Activated CD8-positive, alpha-beta T cell treated with anti-CD3 and anti-CD28 coated beads for 36 hours (primary cell): ENCODE measurements around the gene RPS10. TPM values are rescaled to one million over a fixed set of nuclear protein-coding genes. Genes with fewer than 3 reads are reported as not detected.

Experiments used
- ATAC-seq: fragments of 200-7000 bp; cut with Tn5 transposase; one replicate; pipeline ENCODE4 v1.10.0; 2021; ENCODE audit warnings: mild to moderate bottlenecking, moderate library complexity
- CTCF ChIA-PET: fragments of 350-600 bp; sonication (Branson Sonifier 250); formaldehyde crosslinking; loops from one replicate; lab custom pipeline; 2021; ENCODE audit warnings: antibody characterized with exemption; lab: Charles Lee
- POLR2A ChIA-PET: fragments of 350-600 bp; sonication (Branson Sonifier 250); formaldehyde crosslinking; loops from one replicate; lab custom pipeline; 2021; ENCODE audit warnings: antibody characterized with exemption; lab: Charles Lee
- DNase-seq: peaks from one replicate; pipeline ENCODE4 v3.0.0-alpha.2; 2020
- H3K27ac Mint-ChIP-seq: one replicate; pipeline ENCODE4 v1.8.0; 2021; ENCODE audit warnings: mild to moderate bottlenecking, mixed read lengths
- H3K27me3 Mint-ChIP-seq: one replicate; pipeline ENCODE4 v1.8.0; 2021; ENCODE audit warnings: mixed read lengths
- H3K36me3 Mint-ChIP-seq: one replicate; pipeline ENCODE4 v1.8.0; 2021; ENCODE audit warnings: low read depth, mixed read lengths
- H3K4me1 Mint-ChIP-seq: one replicate; pipeline ENCODE4 v1.8.0; 2021; ENCODE audit warnings: low read depth, mixed read lengths
- H3K4me3 Mint-ChIP-seq: one replicate; pipeline ENCODE4 v1.8.0; 2021; ENCODE audit warnings: mild to moderate bottlenecking, moderate library complexity, mixed read lengths
- H3K9me3 Mint-ChIP-seq: one replicate; pipeline ENCODE4 v1.8.0; 2021; ENCODE audit warnings: mixed read lengths
- intact Hi-C: fragments of 100-400 bp; cut with micrococcal nuclease; formaldehyde crosslinking; loops from one replicate; pipeline ENCODE4 v1.10.0; 2022
- total RNA-seq, 2 experiments: library from RNA; stranded (reverse); gene quantifications; one replicate each; pipeline ENCODE4 v1.2.3, GENCODE V29; 2021
- TF ChIP-seq, protein P1 (sequence below): fragments of 200-600 bp; IDR thresholded peaks from one replicate; pipeline ENCODE4 v1.8.0; 2022; ENCODE audit warnings: antibody characterized with exemption, mild to moderate bottlenecking

The RPS10 gene
- total RNA-seq, 2 experiments from 2014 or later: 2,208 to 2,269 TPM

DNA sequence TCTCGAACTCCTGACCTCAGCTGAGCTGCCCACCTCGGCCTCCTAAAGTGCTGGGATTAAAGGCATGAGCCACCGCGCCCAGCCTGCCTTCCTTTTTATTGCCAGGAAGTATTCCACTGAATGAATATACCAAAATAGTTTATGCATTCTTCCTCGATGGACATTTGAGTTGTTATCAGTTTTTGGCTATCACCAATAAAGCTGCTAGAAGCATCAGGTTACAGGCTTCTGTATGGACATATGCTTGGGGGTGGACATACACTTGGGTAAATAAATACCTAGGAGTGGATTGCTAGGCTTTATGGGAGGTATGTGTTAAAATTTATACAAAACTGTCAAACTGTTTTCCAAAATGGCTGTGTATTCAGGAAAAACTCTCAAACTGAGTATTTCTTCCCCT lies 10.0 kb upstream of the RPS10 start:
- ChIA-PET POLR2A (interaction anchor here (1.8 kb wide), 1 partner anchor 20 kb away, joined by 6 read pairs; no protein-coding TSS in a partner anchor), CTCF (no interaction called here)
- Mint-ChIP-seq H3K36me3 (no peaks in the 10 kb centered on the region), H3K9me3 (no peaks in the 10 kb centered on the region), H3K4me3 (no peak overlapping the region), H3K4me1 (no peaks in the 10 kb centered on the region), H3K27me3 (no peaks in the 10 kb centered on the region), H3K27ac (no peak overlapping the region)
- TF ChIP-seq, protein P1, sequence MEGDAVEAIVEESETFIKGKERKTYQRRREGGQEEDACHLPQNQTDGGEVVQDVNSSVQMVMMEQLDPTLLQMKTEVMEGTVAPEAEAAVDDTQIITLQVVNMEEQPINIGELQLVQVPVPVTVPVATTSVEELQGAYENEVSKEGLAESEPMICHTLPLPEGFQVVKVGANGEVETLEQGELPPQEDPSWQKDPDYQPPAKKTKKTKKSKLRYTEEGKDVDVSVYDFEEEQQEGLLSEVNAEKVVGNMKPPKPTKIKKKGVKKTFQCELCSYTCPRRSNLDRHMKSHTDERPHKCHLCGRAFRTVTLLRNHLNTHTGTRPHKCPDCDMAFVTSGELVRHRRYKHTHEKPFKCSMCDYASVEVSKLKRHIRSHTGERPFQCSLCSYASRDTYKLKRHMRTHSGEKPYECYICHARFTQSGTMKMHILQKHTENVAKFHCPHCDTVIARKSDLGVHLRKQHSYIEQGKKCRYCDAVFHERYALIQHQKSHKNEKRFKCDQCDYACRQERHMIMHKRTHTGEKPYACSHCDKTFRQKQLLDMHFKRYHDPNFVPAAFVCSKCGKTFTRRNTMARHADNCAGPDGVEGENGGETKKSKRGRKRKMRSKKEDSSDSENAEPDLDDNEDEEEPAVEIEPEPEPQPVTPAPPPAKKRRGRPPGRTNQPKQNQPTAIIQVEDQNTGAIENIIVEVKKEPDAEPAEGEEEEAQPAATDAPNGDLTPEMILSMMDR: no peak
- intact Hi-C loops: no loop called here
- no peak for ATAC-seq
- no peak for DNase-seq

DNA sequence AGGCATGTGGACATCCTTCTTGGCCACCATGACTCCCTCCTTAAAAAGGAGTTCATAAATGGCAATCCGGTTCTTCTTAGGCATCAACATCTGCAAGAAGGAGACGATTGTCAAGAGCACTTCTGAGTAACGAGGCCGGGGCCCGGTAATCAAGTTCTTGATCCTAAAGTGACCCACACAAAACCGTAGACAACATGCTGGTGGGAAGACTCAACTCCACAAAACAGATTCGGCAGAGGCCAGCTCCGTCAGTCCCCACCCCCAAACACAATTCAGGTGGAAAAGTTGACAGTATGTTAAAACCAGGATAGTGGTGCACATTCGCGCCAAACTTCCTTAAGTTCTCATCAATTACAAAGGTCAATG lies 754 bp downstream of the RPS10 start:
- CTCF ChIA-PET: interaction anchor here (0.8 to 2.0 kb wide), 3 partner anchors 10 to 175 kb away, joined by 3 to 9 read pairs (median 3); no protein-coding TSS in a partner anchor

DNA sequence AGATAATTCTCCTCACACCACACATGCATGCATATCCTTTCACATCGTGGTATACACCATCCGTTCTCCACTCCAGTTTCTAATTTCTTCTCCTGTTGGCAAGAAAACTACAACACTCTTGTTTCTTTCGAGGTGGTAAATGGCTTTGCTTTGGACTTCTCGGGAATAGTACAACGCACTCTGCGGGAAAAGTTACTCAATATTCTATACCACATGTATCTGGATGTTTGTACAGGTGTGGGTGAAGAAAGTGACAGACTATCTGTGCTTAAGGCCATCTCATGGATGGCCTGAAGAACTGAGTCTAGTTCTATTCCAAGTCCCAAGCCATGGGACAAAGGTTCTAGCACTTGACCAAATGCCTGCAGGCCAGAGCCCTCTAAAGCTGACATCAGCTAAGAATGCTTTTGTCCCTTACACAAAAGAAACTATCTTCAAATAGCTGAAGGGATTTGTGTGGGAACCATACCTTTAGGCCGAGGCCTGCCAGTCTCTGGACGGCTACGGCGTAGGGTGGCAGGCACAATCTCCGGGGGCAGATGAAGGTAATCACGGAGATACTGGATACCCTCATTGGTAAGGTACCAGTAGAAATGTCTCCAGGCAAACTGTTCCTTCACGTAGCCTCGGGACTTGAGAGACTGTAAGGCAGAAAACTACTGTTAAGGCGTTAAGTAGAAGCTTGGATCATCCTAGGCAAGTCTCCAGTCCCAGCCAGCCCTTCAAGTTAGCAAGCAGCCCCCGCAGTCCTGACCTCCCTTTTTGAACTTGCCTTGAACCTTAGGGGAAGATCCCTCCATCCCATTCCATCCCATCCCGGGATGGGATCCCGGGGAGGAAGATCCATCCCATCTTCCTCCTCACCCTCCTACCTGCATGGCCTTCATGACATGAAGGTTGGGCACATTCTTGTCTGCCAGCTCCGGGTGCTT lies 1.4 kb downstream of the RPS10 start:
- intact Hi-C loops: no loop called here
- ChIA-PET CTCF (interaction anchor here (0.8 to 2.0 kb wide), 4 partner anchors 10 to 175 kb away, joined by 3 to 9 read pairs (median 5); no protein-coding TSS in a partner anchor), POLR2A (interaction anchor here (0.6 to 5.0 kb wide), 14 partner anchors 9 to 1066 kb away, joined by 3 to 63 read pairs (median 4); partner anchors contain the start of genes BLTP3A, HMGA1, NUDT3 and SMIM29)
- Mint-ChIP-seq H3K27ac (peak overlapping the region; percentile 100), H3K4me1 (peaks cover 38% of the 10 kb centered on the region), H3K27me3 (peaks cover 2% of the 10 kb centered on the region), H3K9me3 (no peaks in the 10 kb centered on the region), H3K4me3 (peak overlapping the region; percentile 98), H3K36me3 (peaks cover 56% of the 10 kb centered on the region)
- TF ChIP-seq, protein P1: no peak
- DNase-seq (no peak), ATAC-seq (no peak)

More for the DNA sequence above, 754 bp downstream of the RPS10 start:
- H3K4me1 Mint-ChIP-seq: peaks cover 36% of the 10 kb centered on the region
- H3K9me3 Mint-ChIP-seq: no peaks in the 10 kb centered on the region
- peaks cover 2% of the 10 kb centered on the region for H3K27me3 Mint-ChIP-seq
- TF ChIP-seq, protein P1: no peak
- peak overlapping the region; percentile 98 for H3K4me3 Mint-ChIP-seq
- H3K27ac Mint-ChIP-seq: peak overlapping the region; percentile 100
- POLR2A ChIA-PET: interaction anchor here (0.6 to 5.0 kb wide), 11 partner anchors 10 to 1065 kb away, joined by 3 to 63 read pairs (median 4); partner anchors contain the start of genes BLTP3A, HMGA1, NUDT3 and SMIM29
- peak; percentile 27 for DNase-seq
- H3K36me3 Mint-ChIP-seq: peaks cover 51% of the 10 kb centered on the region
- no peak for ATAC-seq
- intact Hi-C loops: no loop called here

DNA sequence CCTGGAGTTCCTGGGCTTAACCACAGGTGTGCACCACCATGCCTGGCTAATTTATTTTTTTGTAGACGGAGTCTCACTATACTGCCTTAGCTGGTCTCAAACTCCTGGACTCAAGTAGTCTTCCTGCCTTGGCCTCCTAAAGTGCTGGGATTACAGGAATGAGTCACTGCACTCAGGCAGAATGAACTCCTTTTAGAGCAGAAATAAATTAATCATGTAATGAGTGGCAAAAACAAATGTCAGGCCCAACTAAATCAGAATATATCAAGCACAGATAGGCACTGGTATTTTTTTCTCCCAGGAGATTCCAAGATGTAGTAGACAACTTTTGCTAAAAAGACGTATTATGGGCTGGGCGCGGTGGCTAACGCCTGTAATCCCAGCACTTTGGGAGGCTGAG lies 2.6 kb downstream of the RPS10 start:
- H3K27ac Mint-ChIP-seq: peak overlapping the region; percentile 100
- peak overlapping the region; percentile 98 for H3K4me3 Mint-ChIP-seq
- ChIA-PET POLR2A (interaction anchor here (0.6 to 5.0 kb wide), 11 partner anchors 8 to 186 kb away, joined by 3 to 63 read pairs (median 4); partner anchors contain the start of genes HMGA1, NUDT3 and SMIM29), CTCF (interaction anchor here (1.5 to 2.0 kb wide), 2 partner anchors 9 to 174 kb away, joined by 7 to 9 read pairs; no protein-coding TSS in a partner anchor)
- H3K36me3 Mint-ChIP-seq: peaks cover 62% of the 10 kb centered on the region
- TF ChIP-seq, protein P1: no peak
- peaks cover 44% of the 10 kb centered on the region for H3K4me1 Mint-ChIP-seq
- DNase-seq (no peak), ATAC-seq (no peak)
- no peaks in the 10 kb centered on the region for H3K9me3 Mint-ChIP-seq
- H3K27me3 Mint-ChIP-seq: no peaks in the 10 kb centered on the region
- intact Hi-C loops: no loop called here
